ENCODE measurements around the gene ZNF750.

Gene ZNF750

DNA sequence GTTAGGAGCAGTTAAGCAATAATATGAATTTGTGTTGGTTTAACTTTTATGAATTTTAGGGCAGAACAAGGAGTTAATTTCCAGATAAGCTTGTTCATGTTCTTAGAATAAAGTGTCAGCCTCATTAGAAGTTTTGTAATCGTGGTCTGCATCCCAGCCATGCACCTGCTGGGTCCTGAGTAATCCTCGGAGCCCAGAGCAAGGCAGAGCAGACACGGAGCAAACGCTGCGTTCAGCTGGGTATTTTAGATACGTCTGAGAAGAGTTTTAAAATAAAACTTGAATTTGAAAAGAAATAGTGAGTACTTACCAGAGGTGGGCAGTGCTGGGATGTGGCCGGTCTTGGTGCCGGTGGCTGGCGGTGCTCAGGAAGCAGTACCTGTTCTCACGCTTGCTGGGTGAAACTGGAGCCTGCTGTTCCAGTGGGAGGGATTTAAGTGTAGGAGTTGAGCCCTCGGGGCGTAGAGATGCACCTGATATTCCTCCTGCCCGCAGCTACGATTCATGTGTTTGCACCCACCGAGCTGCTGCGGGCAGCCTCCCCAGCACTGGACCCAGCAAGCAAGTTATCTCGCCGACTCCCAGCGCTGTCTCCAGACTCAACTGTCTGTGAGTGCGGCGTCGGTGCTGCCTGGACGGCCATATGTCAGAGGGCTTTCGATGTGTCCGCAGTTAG is at the start of gene ZNF750:
Gene ZNF750, minus strand, starts transcription at position 406 of the 676 bp plus-strand sequence. CDS start 7,568 bp downstream, outside the sequence.
- Histone ChIP-seq H3K36me3 (ENCODE audit: control insufficient read depth, low read length) (no peaks in the 10 kb centered on the region), H3K9me2 (replicated peaks; ENCODE audit: control insufficient read depth, low read length) (no peaks in the 10 kb centered on the region), H3K27ac (ENCODE audit: low read depth, low read length) (no peak within 1 kb of the TSS), H3K27me3 (ENCODE audit: control insufficient read depth, low read length) (no peaks in the 10 kb centered on the region), H3K4me3 (ENCODE audit: low read length) (no peak within 1 kb of the TSS), H3K79me2 (ENCODE audit: control insufficient read depth, low read length) (no peaks in the 10 kb centered on the region), H3K4me1 (ENCODE audit: control insufficient read depth, low read length) (no peaks in the 10 kb centered on the region), H3F3A (ENCODE audit: control insufficient read depth, insufficient read depth) (no peaks in the 10 kb centered on the region), H3K9me3 (ENCODE audit: control insufficient read depth, insufficient read depth, low read length) (no peaks in the 10 kb centered on the region), H4K20me1 (ENCODE audit: control insufficient read depth, insufficient read depth, low read depth, low read length) (no peaks in the 10 kb centered on the region), H3K4me2 (ENCODE audit: low read length) (no peak within 1 kb of the TSS)
- no peak for TF ChIP-seq CTCF (IDR thresholded peaks at IDR 0.05; ENCODE audit: low read depth, low read length, poor library complexity, severe bottlenecking)
- no peak for TF ChIP-seq EZH2phosphoT487 (IDR thresholded peaks at IDR 0.05; ENCODE audit: borderline replicate concordance, low read length)

DNA sequence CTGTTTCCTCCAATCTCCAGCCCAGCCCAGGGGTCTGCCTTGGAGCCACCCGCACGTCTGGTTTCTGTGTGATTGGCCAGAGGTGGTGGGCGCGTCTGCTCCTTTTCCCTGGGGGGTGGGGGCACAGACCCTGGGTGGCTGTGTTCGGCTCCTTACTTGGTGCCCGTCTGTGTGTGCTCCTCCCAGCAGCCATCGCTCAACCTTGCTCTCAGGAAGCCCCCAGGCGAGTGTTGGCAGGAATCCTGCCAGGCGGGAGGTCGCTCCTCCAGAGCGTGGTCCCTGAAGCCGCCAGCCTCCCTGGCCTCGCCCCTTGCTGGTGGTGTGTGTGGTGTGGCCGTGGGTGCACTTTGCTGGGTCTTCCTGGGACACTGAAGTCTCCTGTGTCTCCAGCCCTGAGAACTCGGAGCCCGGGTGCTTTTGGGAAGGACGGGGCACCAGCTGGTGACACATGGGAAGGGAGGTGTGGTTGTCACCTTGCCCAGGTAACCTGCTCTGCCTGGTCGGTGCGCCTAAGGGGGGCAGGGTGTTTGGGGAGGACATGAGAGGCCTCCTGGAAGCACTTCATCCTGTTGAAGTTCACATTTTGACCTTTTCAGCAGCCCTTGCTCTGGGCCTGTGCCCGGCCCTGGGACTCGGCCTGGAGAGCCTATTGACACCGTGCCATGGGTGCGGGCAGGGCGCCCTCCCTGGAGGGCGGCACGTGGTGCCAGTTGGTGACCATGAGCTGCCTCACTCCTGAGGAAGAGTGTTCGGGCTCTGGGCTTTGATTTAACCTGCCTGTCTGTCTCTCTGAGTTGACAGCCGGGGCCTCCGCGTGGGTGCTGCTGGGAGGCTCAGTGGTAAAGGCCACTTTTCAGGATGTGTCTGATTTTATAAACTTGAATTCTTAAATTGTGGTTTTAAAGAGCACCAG is 49.0 kb upstream of the ZNF750 start:
- H3K4me1 ChIP-seq (ENCODE audit: control insufficient read depth, low read length), result peaks cover 31% of the 10 kb centered on the region
- H3K9me2 ChIP-seq (replicated peaks; ENCODE audit: control insufficient read depth, low read length), result no peaks in the 10 kb centered on the region
- TF ChIP-seq CTCF (IDR thresholded peaks at IDR 0.05; ENCODE audit: low read depth, low read length, poor library complexity, severe bottlenecking) (no peak), EZH2phosphoT487 (IDR thresholded peaks at IDR 0.05; ENCODE audit: borderline replicate concordance, low read length) (no peak)
- H3K79me2 ChIP-seq (ENCODE audit: control insufficient read depth, low read length), result no peaks in the 10 kb centered on the region
- H3K4me2 ChIP-seq (ENCODE audit: low read length), result no peak overlapping the region
- no peak overlapping the region for H3K27ac ChIP-seq (ENCODE audit: low read depth, low read length)
- H3K4me3 ChIP-seq (ENCODE audit: low read length), result no peak overlapping the region
- no peaks in the 10 kb centered on the region for H4K20me1 ChIP-seq (ENCODE audit: control insufficient read depth, insufficient read depth, low read depth, low read length)
- no peaks in the 10 kb centered on the region for H3K9me3 ChIP-seq (ENCODE audit: control insufficient read depth, insufficient read depth, low read length)
- no peaks in the 10 kb centered on the region for H3K27me3 ChIP-seq (ENCODE audit: control insufficient read depth, low read length)
- H3F3A ChIP-seq (ENCODE audit: control insufficient read depth, insufficient read depth), result peaks cover 6% of the 10 kb centered on the region
- H3K36me3 ChIP-seq (ENCODE audit: control insufficient read depth, low read length), result peaks cover 9% of the 10 kb centered on the region

DNA sequence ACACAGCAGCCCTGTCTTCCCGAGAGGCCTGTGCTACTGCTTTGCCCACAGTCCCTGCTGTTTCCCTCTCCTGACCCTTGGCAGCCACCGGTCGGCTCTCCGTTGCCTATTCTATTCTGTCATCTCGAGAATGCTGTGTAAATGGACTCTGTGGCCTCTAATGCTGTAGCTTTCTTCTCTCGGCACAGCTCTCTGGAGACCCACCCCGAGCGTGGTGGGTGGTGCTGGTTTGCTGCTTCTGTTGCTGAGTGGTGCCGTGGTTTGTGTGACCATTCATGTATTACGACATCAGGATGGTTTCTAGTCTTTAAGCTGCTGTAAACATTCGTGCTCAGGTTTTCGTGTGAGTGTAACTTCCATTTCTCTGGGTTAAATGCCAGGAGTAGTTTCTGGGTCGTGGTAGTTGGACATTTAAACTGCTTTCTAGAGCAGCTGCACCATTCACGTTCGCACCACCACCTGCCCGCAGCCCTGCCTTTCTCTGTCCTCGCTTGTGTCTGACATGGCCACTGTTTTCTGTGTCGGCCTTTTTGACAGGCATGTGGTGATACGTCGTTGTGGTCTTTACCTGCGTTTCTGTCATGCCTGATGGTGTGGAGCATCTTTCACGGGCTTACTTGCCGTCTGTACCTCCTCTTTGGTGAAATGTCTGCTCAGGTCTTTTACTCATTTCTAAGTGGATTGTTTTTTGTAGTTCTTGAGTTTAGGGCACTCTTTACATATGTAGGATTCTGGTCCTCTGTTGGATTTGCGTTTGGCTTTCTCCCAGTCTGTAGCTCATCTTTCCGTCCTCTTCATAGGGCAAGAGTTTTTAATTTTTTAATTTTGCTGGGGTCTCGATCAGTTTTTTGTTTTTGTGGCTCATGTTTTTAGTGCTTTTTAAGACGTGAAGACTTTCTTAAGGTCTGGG is 47.7 kb upstream of the ZNF750 start:
- Histone ChIP-seq H3K4me2 (ENCODE audit: low read length) (no peak overlapping the region), H3K4me1 (ENCODE audit: control insufficient read depth, low read length) (peaks cover 27% of the 10 kb centered on the region), H3K27me3 (ENCODE audit: control insufficient read depth, low read length) (no peaks in the 10 kb centered on the region), H3K36me3 (ENCODE audit: control insufficient read depth, low read length) (peaks cover 6% of the 10 kb centered on the region; the same call in 1 of the 2 replicates), H3K4me3 (ENCODE audit: low read length) (no peak overlapping the region), H3K9me2 (replicated peaks; ENCODE audit: control insufficient read depth, low read length) (no peaks in the 10 kb centered on the region), H4K20me1 (ENCODE audit: control insufficient read depth, insufficient read depth, low read depth, low read length) (no peaks in the 10 kb centered on the region), H3K79me2 (ENCODE audit: control insufficient read depth, low read length) (peaks cover under 1% of the 10 kb centered on the region; the same call in 1 of the 2 replicates), H3F3A (ENCODE audit: control insufficient read depth, insufficient read depth) (peaks cover 6% of the 10 kb centered on the region), H3K27ac (ENCODE audit: low read depth, low read length) (no peak overlapping the region), H3K9me3 (ENCODE audit: control insufficient read depth, insufficient read depth, low read length) (no peaks in the 10 kb centered on the region)
- TF ChIP-seq CTCF (IDR thresholded peaks at IDR 0.05; ENCODE audit: low read depth, low read length, poor library complexity, severe bottlenecking), result no peak
- no peak for TF ChIP-seq EZH2phosphoT487 (IDR thresholded peaks at IDR 0.05; ENCODE audit: borderline replicate concordance, low read length)

All from DOHH2 (cell line).